Peyer's patch (tissue), 4 donors: ENCODE results near the gene UBAC2. TPM values are rescaled to one million over a fixed set of nuclear protein-coding genes. Genes with fewer than 3 reads are reported as not detected.

Experiments
- DNase-seq, 3 donors: peaks; one replicate each; pipeline ENCODE4 v3.0.0-alpha.2; 2017 to 2019
- H3K27ac ChIP-seq, 4 donors: fragments of 200-600 bp; sonication (generic); one replicate each; pipeline ENCODE4 v1.5.1; 2016 to 2019
- H3K27me3 ChIP-seq, 2 donors: fragments of 200-600 bp; sonication (generic); one replicate each; pipeline ENCODE4 v1.5.1; 2019
- H3K36me3 ChIP-seq, 3 donors: fragments of 200-600 bp; sonication (generic); one replicate each; pipeline ENCODE4 v1.5.1; 2016 to 2019
- H3K4me1 ChIP-seq, 4 donors: fragments of 200-600 bp; sonication (generic); one replicate each; pipeline ENCODE4 v1.5.1; 2016 to 2019
- H3K4me3 ChIP-seq, 4 donors: fragments of 200-600 bp; sonication (generic); 1 replicate in 3 of 4; 2 replicates in 1 of 4; pipeline ENCODE4 v1.5.1; 2016 to 2019; ENCODE audit warnings: mild to moderate bottlenecking in 1 of 4
- H3K9me3 ChIP-seq, 4 donors: fragments of 200-600 bp; sonication (generic); one replicate each; pipeline ENCODE4 v1.5.1; 2016 to 2019; ENCODE audit warnings: mild to moderate bottlenecking in 1 of 4
- POLR2A ChIP-seq, 2 donors: fragments of 450-650 bp; IDR thresholded peaks; one replicate each; pipeline ENCODE4 v1.5.1; 2017; ENCODE audit warnings: antibody characterized with exemption in 2 of 2, mild to moderate bottlenecking in 2 of 2, moderate library complexity in 2 of 2
- total RNA-seq, 4 donors: library from RNA; depleted of rRNA; stranded (reverse); fragments of >200 nt; gene quantifications; one replicate each; pipeline ENCODE4 v1.1.0, GENCODE V29; 2016
- TF ChIP-seq, protein P1 (sequence below), 6 experiments: fragments of 450-650 bp in 4 of 6; fragments of 200-600 bp in 2 of 6; sonication (generic) in 1 of 6; IDR thresholded peaks; one replicate each; pipeline ENCODE4 v1.5.1; 2017 to 2019; ENCODE audit warnings: antibody characterized with exemption in 6 of 6, mild to moderate bottlenecking in 3 of 6, moderate library complexity in 1 of 6

Gene UBAC2
- total RNA-seq, 4 donors from 2014 or later: 38.8 to 67.8 (median 63.4) TPM

- H3K27me3 ChIP-seq: no peaks in the 10 kb centered on the region
- TF ChIP-seq, protein P1, sequence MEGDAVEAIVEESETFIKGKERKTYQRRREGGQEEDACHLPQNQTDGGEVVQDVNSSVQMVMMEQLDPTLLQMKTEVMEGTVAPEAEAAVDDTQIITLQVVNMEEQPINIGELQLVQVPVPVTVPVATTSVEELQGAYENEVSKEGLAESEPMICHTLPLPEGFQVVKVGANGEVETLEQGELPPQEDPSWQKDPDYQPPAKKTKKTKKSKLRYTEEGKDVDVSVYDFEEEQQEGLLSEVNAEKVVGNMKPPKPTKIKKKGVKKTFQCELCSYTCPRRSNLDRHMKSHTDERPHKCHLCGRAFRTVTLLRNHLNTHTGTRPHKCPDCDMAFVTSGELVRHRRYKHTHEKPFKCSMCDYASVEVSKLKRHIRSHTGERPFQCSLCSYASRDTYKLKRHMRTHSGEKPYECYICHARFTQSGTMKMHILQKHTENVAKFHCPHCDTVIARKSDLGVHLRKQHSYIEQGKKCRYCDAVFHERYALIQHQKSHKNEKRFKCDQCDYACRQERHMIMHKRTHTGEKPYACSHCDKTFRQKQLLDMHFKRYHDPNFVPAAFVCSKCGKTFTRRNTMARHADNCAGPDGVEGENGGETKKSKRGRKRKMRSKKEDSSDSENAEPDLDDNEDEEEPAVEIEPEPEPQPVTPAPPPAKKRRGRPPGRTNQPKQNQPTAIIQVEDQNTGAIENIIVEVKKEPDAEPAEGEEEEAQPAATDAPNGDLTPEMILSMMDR (IDR thresholded peaks at IDR 0.05): no peak
- TF ChIP-seq POLR2A (IDR thresholded peaks at IDR 0.05): no peak
- DNase-seq: peak in 1 of 3 donors; percentile 70
- H3K36me3 ChIP-seq: peaks cover 0 to 12% (median 0%) of the 10 kb centered on the region in 3 donors
- H3K9me3 ChIP-seq: no peaks in the 10 kb centered on the region
- peaks cover 0 to 6% (median 2%) of the 10 kb centered on the region in 4 donors for H3K4me1 ChIP-seq
- peak overlapping the region; percentile 58 to 75 (median 68) for H3K27ac ChIP-seq
- peak overlapping the region in 2 of 4 donors; percentile 9 to 31 for H3K4me3 ChIP-seq
Measured at GRCh38 chr13:99314640-99315176, 114.1 kb downstream of the UBAC2 start.

- Histone ChIP-seq H3K27me3 (no peaks in the 10 kb centered on the region), H3K4me3 (peak overlapping the region in 1 of 4 donors; percentile 9), H3K27ac (peak overlapping the region; percentile 58 to 75 (median 68)), H3K4me1 (peaks cover 0 to 5% (median under 1%) of the 10 kb centered on the region in 4 donors), H3K9me3 (no peaks in the 10 kb centered on the region), H3K36me3 (peaks cover 0 to 12% (median 0%) of the 10 kb centered on the region in 3 donors)
- DNase-seq: no peak
- TF ChIP-seq, protein P1 (IDR thresholded peaks at IDR 0.05): no peak
- no peak for TF ChIP-seq POLR2A (IDR thresholded peaks at IDR 0.05)
Measured at GRCh38 chr13:99315186-99315585, 114.5 kb downstream of the UBAC2 start.

GRCh38 chr13:99316224-99316623 is 115.6 kb downstream of the UBAC2 start:
- Histone ChIP-seq H3K36me3 (peaks cover 0 to 12% (median 0%) of the 10 kb centered on the region in 3 donors), H3K27me3 (no peaks in the 10 kb centered on the region), H3K4me1 (peaks cover 0 to 11% (median 0%) of the 10 kb centered on the region in 4 donors), H3K9me3 (no peaks in the 10 kb centered on the region), H3K4me3 (no peak overlapping the region), H3K27ac (no peak overlapping the region)
- TF ChIP-seq, protein P1 (IDR thresholded peaks at IDR 0.05): no peak
- no peak for TF ChIP-seq POLR2A (IDR thresholded peaks at IDR 0.05)
- DNase-seq: no peak

- Histone ChIP-seq H3K4me1 (peaks cover 0 to 15% (median 0%) of the 10 kb centered on the region in 4 donors), H3K36me3 (peaks cover 0 to 12% (median 0%) of the 10 kb centered on the region in 3 donors), H3K9me3 (no peaks in the 10 kb centered on the region), H3K4me3 (no peak overlapping the region), H3K27ac (no peak overlapping the region), H3K27me3 (no peaks in the 10 kb centered on the region)
- TF ChIP-seq POLR2A (IDR thresholded peaks at IDR 0.05): no peak
- TF ChIP-seq, protein P1 (IDR thresholded peaks at IDR 0.05): no peak
- DNase-seq: no peak
Measured at GRCh38 chr13:99316657-99317256, 116.1 kb downstream of the UBAC2 start.

DNA sequence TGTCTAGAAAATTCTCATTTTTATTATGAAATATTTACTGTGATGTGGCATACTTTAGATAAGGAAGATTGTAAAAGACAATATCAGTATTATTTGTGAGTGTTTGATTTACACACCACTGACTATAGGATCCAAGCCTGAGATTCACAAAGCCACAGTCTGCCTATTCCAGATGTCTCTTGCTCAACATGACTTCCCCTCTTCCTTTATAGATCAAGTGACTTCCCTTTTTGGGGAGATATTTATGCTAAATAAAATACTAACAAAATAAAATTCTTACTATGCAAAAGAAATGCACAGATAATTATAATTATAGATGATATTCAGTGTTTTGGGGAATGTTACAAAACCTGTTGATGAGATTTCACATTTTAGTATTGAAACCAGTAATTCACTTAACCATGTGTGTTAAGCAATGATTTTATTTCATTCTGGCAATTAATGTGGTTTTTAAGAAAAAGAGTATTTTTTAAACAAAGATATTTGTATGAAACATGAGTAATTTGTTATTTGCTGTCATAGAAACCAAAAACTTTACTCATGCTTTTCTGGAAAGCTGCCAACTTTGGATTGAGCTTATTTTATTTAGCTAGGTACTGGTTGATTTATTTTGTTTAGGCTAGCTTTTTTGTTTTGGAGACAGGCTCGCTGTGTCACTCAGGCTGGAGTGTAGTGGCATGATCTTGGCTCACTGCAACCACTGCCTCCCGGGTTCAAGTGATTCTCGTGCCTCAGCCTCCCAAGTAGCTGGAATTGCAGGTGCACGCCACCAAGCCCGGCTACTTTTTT is 120.2 kb downstream of the UBAC2 start:
- no peak for DNase-seq
- TF ChIP-seq POLR2A (IDR thresholded peaks at IDR 0.05): no peak
- TF ChIP-seq, protein P1 (IDR thresholded peaks at IDR 0.05): no peak

More for the DNA sequence above, 120.2 kb downstream of the UBAC2 start:
- Histone ChIP-seq H3K4me3 (no peak overlapping the region), H3K36me3 (peaks cover 0 to 12% (median 0%) of the 10 kb centered on the region in 3 donors), H3K9me3 (no peaks in the 10 kb centered on the region), H3K27ac (peak overlapping the region; percentile 6 to 52 (median 22)), H3K27me3 (no peaks in the 10 kb centered on the region), H3K4me1 (peaks cover 0 to 17% (median 7%) of the 10 kb centered on the region in 4 donors)
